CD8-positive, alpha-beta memory T cell (primary cell): ENCODE data around the gene OR52W1. TPM values are rescaled to one million over a fixed set of nuclear protein-coding genes. Genes with fewer than 3 reads are reported as not detected.
"Not testable (repeated sequence)": the region's sequence is repeated elsewhere in the genome, so short reads cannot be mapped to it uniquely, and the experiment has no call there.

ENCODE experiments used
- CTCF ChIA-PET: fragments of 350-600 bp; sonication (Branson Sonifier 250); formaldehyde crosslinking; loops from one replicate; lab custom pipeline; 2021; ENCODE audit warnings: antibody characterized with exemption; lab: Charles Lee
- POLR2A ChIA-PET: fragments of 350-600 bp; sonication (Branson Sonifier 250); formaldehyde crosslinking; loops from one replicate; lab custom pipeline; 2021; ENCODE audit warnings: antibody characterized with exemption; lab: Charles Lee
- DNase-seq, 5 donors: peaks; one replicate each; pipeline versions ENCODE4 v3.0.0 to v3.0.0-alpha.2; 2020 to 2022; ENCODE audit warnings: mixed read lengths in 1 of 5
- H3K27ac ChIP-seq: one replicate; pipeline ENCODE4 v1.7.0; 2013; ENCODE audit warnings: low read depth, mild to moderate bottlenecking, low read length, moderate library complexity
- H3K27me3 ChIP-seq: 2 replicates; pipeline ENCODE4 v1.7.0; 2013; ENCODE audit warnings: low read length, mild to moderate bottlenecking; ENCODE audit not compliant: insufficient read depth, poor library complexity, severe bottlenecking
- H3K36me3 ChIP-seq: 2 replicates; pipeline ENCODE4 v1.7.0; 2013; ENCODE audit warnings: mild to moderate bottlenecking, low read length, moderate library complexity; ENCODE audit not compliant: insufficient read depth
- H3K4me1 ChIP-seq: 2 replicates; pipeline ENCODE4 v1.7.0; 2013; ENCODE audit warnings: mild to moderate bottlenecking, low read length, moderate library complexity; ENCODE audit not compliant: insufficient read depth
- H3K4me3 ChIP-seq: 2 replicates; pipeline ENCODE4 v1.7.0; 2013; ENCODE audit warnings: mild to moderate bottlenecking, low read length
- H3K9me3 ChIP-seq: 2 replicates; pipeline ENCODE4 v1.7.0; 2013; ENCODE audit warnings: mild to moderate bottlenecking, low read length
- H3K27ac Mint-ChIP-seq, 8 donors: one replicate each; pipeline ENCODE4 v1.8.0; 2020 to 2021; ENCODE audit warnings: mixed read lengths in 8 of 8, mild to moderate bottlenecking in 6 of 8, inconsistent platforms in 3 of 8, moderate library complexity in 3 of 8
- H3K27me3 Mint-ChIP-seq, 2 donors: one replicate each; pipeline ENCODE4 v1.8.0; 2020 to 2021; ENCODE audit warnings: mixed read lengths in 2 of 2, mild to moderate bottlenecking in 1 of 2, moderate library complexity in 1 of 2
- H3K36me3 Mint-ChIP-seq, 3 donors: one replicate each; pipeline ENCODE4 v1.8.0; 2020 to 2021; ENCODE audit warnings: mixed read lengths in 3 of 3, inconsistent platforms in 1 of 3, mild to moderate bottlenecking in 1 of 3
- H3K4me1 Mint-ChIP-seq, 3 donors: one replicate each; pipeline ENCODE4 v1.8.0; 2020 to 2021; ENCODE audit warnings: mixed read lengths in 3 of 3, inconsistent platforms in 1 of 3, mild to moderate bottlenecking in 1 of 3
- H3K4me3 Mint-ChIP-seq, 7 donors: one replicate each; pipeline ENCODE4 v1.8.0; 2020 to 2021; ENCODE audit warnings: mixed read lengths in 7 of 7, mild to moderate bottlenecking in 6 of 7, moderate library complexity in 4 of 7, inconsistent platforms in 2 of 7
- H3K9me3 Mint-ChIP-seq, 5 donors: one replicate each; pipeline ENCODE4 v1.8.0; 2020 to 2022; ENCODE audit warnings: mixed read lengths in 5 of 5, mild to moderate bottlenecking in 3 of 5, moderate library complexity in 2 of 5, inconsistent platforms in 1 of 5
- polyA plus RNA-seq: library from polyadenylated mRNA; unstranded; fragments of 300-500 nt; fragmentation: Illumina TruSeq; gene quantifications from one replicate; pipeline ENCODE4 v1.2.3, GENCODE V29; 2021
- total RNA-seq, 2 experiments: library from RNA; stranded (reverse); gene quantifications; one replicate each; pipeline ENCODE4 v1.2.3, GENCODE V29; 2021

OR52W1 gene
- total and polyA plus RNA-seq, 3 experiments from 2014 or later: not detected

DNA sequence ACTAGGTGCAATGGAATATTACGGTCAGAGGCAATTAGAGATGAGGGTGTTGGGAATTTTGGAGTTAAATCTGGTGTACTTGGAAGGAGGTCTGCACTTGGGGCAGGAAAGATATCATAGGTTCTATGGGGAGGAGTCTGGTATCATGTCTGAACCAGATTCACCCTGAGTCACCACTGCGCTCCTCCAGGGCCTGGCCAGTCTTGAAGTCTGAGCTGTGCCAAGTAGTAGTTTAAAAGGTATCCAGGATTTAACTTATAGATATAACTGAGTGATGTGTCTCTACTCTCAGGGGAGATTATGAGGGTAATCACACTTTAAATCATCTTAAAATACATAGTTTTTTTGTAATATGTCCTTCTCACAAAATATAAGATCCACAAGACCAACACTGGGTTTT is 46.5 kb downstream of the OR52W1 start:
- Histone ChIP-seq H3K27me3 (peaks cover 4% of the 10 kb centered on the region), H3K27ac (no peak overlapping the region), H3K9me3 (no peaks in the 10 kb centered on the region), H3K4me3 (no peak overlapping the region), H3K36me3 (no peaks in the 10 kb centered on the region), H3K4me1 (no peaks in the 10 kb centered on the region)
- Mint-ChIP-seq H3K9me3 (peaks cover 0 to 3% (median 0%) of the 10 kb centered on the region in 5 donors), H3K4me1 (no peaks in the 10 kb centered on the region), H3K36me3 (peaks cover 0 to 3% (median 1%) of the 10 kb centered on the region in 3 donors), H3K27ac (no peak overlapping the region), H3K4me3 (no peak overlapping the region), H3K27me3 (peaks cover 21 to 31% of the 10 kb centered on the region in 2 donors)
- no peak for DNase-seq
- ChIA-PET POLR2A (no interaction called here), CTCF (no interaction called here)

DNA sequence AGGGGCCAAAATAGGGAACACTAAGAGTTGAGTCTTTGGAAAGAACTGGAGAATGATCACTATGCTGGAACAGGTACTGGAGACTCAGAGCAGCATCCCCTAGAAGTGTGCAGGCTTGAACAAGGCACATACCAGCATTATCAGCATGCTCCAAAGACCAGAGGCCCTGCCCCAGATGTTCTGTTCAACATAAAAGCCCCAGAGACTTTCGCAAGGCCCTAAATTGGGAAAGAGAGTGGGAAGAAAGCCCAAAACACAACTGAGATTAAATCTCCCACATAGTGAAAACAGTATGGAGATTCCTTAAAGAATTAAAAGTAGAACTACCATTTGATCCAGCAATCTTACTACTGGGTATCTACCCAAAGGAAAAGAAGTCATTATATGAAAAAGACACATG is 49.2 kb downstream of the OR52W1 start:
- DNase-seq: no peak
- Histone ChIP-seq H3K4me1 (no peaks in the 10 kb centered on the region), H3K27me3 (peaks cover 4% of the 10 kb centered on the region), H3K4me3 (no peak overlapping the region), H3K36me3 (no peaks in the 10 kb centered on the region), H3K27ac (no peak overlapping the region), H3K9me3 (no peaks in the 10 kb centered on the region)
- Mint-ChIP-seq H3K36me3 (peaks cover 0 to 3% (median 1%) of the 10 kb centered on the region in 3 donors), H3K4me1 (no peaks in the 10 kb centered on the region), H3K27ac (no peak overlapping the region), H3K4me3 (no peak overlapping the region), H3K9me3 (peaks cover 0 to 3% (median 0%) of the 10 kb centered on the region in 5 donors), H3K27me3 (peaks cover 16 to 19% of the 10 kb centered on the region in 2 donors)
- ChIA-PET CTCF (interaction anchor here (4.2 kb wide), 1 partner anchor 105 kb away, joined by 24 read pairs; no protein-coding TSS in a partner anchor), POLR2A (no interaction called here)

DNA sequence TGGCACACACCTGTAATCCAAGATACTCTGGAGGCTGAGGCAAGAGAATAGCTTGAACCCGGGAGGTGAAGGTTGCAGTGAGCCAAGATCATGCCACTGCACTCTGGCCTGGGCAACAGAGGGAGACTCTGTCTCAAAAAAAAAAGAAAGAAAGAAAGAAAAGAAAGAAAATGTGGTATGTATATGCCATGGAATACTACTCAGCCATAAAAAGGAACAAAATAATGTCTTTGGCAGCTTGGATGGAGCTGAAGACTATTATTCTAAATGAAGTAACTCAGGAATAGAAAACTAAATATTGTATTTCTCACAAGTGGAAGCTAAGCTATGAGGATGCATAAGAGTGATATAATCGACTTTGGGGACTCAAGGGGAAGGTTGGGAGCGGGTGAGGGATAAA is 49.9 kb downstream of the OR52W1 start:
- H3K4me3 Mint-ChIP-seq, H3K9me3 ChIP-seq, H3K36me3 Mint-ChIP-seq, H3K27ac Mint-ChIP-seq, H3K27ac ChIP-seq, H3K4me1 ChIP-seq, H3K4me1 Mint-ChIP-seq, POLR2A ChIA-PET, DNase-seq, H3K36me3 ChIP-seq, H3K4me3 ChIP-seq, H3K9me3 Mint-ChIP-seq, H3K27me3 ChIP-seq: not testable (repeated sequence)
- peaks cover 10 to 17% of the 10 kb centered on the region in 2 donors for H3K27me3 Mint-ChIP-seq
- CTCF ChIA-PET: interaction anchor here (4.2 kb wide), 1 partner anchor 104 kb away, joined by 24 read pairs; no protein-coding TSS in a partner anchor

Other genes starting within 250 kb of the OR52W1 start
- not detected for gene OR56A5, start 230.7 kb upstream of the OR52W1 start, total RNA-seq
- gene OR56A5, start 230.7 kb upstream of the OR52W1 start, polyA plus RNA-seq: not detected
- not detected for gene OR52L1, start 212.2 kb upstream of the OR52W1 start, total RNA-seq
- gene OR52L1, start 212.2 kb upstream of the OR52W1 start, polyA plus RNA-seq: not detected
- gene OR56A4, start 192.3 kb upstream of the OR52W1 start, total RNA-seq: not detected
- gene OR56A4, start 192.3 kb upstream of the OR52W1 start, polyA plus RNA-seq: not detected
- gene OR56A1, start 168.5 kb upstream of the OR52W1 start, total RNA-seq: not detected
- gene OR56A1, start 168.5 kb upstream of the OR52W1 start, polyA plus RNA-seq: not detected
- gene OR56B4, start 91.5 kb upstream of the OR52W1 start, total RNA-seq: not detected
- not detected for gene OR56B4, start 91.5 kb upstream of the OR52W1 start, polyA plus RNA-seq
- gene OR52B2, start 28.9 kb upstream of the OR52W1 start, total RNA-seq: not detected
- gene OR52B2, start 28.9 kb upstream of the OR52W1 start, polyA plus RNA-seq: not detected
- not detected for gene C11orf42, start 6.3 kb downstream of the OR52W1 start, total RNA-seq
- gene C11orf42, start 6.3 kb downstream of the OR52W1 start, polyA plus RNA-seq: not detected
- gene FHIP1B, start 35.4 kb downstream of the OR52W1 start, total RNA-seq: 10 to 100 TPM; 20.2 to 20.6 TPM
- gene FHIP1B, start 35.4 kb downstream of the OR52W1 start, polyA plus RNA-seq: 16.4 TPM
- gene CNGA4, start 39.9 kb downstream of the OR52W1 start, total RNA-seq: under 1 TPM in 1 of 2 experiments, not detected in 1; 0.15 TPM
- gene CNGA4, start 39.9 kb downstream of the OR52W1 start, polyA plus RNA-seq: not detected
- gene CCKBR, start 60.6 kb downstream of the OR52W1 start, total RNA-seq: not detected
- not detected for gene CCKBR, start 60.6 kb downstream of the OR52W1 start, polyA plus RNA-seq
- 10 to 100 TPM; 72.5 to 75.5 TPM for gene CAVIN3, start 121.3 kb downstream of the OR52W1 start, total RNA-seq
- gene CAVIN3, start 121.3 kb downstream of the OR52W1 start, polyA plus RNA-seq: not detected
- 10 to 100 TPM; 30.4 to 30.9 TPM for gene SMPD1, start 191.2 kb downstream of the OR52W1 start, total RNA-seq
- gene SMPD1, start 191.2 kb downstream of the OR52W1 start, polyA plus RNA-seq: 17.3 TPM
- 10 to 100 TPM; 41.7 to 43.6 TPM for gene APBB1, start 219.9 kb downstream of the OR52W1 start, total RNA-seq
- gene APBB1, start 219.9 kb downstream of the OR52W1 start, polyA plus RNA-seq: 80.2 TPM
- under 1 TPM in 1 of 2 experiments, not detected in 1; 0.27 TPM for gene HPX, start 241.8 kb downstream of the OR52W1 start, total RNA-seq
- gene HPX, start 241.8 kb downstream of the OR52W1 start, polyA plus RNA-seq: not detected